Activated naive CD8-positive, alpha-beta T cell treated with anti-CD3 and anti-CD28 coated beads, Interleukin-2, amount 50 U/mL, for 16 hours (primary cell): ENCODE results near the gene SCYL1.

Source experiments
- DNase-seq: peaks from one replicate; pipeline ENCODE4 v3.0.0-alpha.2; 2020; ENCODE audit warnings: low read depth, low spot score

The SCYL1 gene

DNA sequence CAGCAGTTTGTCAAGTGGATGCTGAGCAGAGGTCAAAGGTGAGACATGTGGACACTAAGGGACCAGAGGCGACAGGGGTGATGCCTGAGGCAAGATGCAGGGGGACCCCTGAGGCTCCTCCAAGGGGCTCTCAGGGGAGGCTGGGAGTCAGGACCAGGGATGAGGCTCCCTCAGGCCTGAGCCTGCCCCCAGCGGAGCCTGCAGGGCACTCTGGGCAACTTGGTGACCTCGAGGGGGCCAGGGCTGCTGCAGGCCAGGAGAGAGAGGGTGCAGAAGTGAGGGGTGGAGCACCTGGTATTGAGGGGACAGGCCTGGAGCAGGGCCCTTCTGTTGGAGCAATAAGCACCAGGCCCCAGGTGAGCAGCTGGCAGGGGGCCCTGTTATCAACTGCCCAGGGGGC is 57.0 kb downstream of the SCYL1 start:
- no peak for DNase-seq

DNA sequence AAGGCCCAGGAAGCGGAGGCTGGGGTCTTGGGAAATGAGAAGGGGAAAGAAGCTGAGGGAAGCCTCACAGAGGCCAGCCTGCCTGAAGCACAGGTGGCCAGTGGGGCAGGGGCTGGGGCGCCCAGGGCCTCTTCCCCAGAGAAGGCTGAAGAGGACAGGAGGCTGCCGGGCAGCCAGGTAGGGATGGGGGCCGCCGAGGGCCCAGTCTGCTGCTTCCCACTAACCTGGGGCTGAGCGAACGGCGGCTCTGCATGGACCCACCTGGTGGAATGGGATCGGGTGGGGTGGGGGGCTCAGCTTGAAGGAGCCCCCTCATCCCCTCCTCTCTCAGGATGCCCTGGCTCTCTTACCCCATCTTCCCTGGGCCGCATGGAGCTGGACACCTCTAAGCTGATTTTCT is 58.7 kb downstream of the SCYL1 start:
- no peak for DNase-seq

DNA sequence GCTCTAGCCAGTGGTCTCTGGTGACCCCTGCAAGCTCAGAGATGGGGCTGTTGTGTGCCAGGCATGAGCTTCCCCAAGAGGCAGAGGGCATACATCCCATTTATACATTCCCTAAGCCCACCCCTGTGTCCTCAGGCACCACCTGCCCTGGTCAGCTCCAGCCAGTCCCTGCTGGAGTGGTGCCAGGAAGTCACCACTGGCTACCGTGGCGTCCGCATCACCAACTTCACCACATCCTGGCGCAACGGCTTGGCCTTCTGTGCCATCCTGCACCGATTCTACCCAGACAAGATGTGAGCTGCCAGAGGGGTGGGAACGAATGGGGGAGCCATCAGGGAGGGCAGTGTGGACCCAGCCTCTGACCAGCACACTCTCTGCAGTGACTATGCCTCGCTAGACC is 59.2 kb downstream of the SCYL1 start:
- no peak for DNase-seq

DNA sequence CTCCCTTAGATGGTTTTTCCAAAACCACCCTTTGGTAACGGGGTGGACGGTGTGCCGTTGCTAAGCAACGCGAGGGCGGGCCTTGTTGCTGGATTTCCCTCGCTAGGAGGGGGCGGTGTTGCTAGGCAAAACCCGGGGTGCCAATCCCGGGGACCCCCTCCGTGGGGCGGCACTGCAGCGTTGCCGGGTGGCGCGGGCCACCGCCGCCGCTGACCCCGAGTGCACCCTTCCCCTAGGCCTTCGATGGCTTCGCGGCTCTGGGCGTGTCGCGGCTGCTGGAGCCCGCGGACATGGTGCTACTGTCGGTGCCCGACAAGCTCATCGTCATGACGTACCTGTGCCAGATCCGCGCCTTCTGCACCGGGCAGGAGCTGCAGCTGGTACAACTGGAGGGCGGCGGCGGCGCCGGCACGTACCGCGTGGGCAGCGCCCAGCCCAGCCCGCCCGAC is 59.9 kb downstream of the SCYL1 start:
- DNase-seq = no peak

DNA sequence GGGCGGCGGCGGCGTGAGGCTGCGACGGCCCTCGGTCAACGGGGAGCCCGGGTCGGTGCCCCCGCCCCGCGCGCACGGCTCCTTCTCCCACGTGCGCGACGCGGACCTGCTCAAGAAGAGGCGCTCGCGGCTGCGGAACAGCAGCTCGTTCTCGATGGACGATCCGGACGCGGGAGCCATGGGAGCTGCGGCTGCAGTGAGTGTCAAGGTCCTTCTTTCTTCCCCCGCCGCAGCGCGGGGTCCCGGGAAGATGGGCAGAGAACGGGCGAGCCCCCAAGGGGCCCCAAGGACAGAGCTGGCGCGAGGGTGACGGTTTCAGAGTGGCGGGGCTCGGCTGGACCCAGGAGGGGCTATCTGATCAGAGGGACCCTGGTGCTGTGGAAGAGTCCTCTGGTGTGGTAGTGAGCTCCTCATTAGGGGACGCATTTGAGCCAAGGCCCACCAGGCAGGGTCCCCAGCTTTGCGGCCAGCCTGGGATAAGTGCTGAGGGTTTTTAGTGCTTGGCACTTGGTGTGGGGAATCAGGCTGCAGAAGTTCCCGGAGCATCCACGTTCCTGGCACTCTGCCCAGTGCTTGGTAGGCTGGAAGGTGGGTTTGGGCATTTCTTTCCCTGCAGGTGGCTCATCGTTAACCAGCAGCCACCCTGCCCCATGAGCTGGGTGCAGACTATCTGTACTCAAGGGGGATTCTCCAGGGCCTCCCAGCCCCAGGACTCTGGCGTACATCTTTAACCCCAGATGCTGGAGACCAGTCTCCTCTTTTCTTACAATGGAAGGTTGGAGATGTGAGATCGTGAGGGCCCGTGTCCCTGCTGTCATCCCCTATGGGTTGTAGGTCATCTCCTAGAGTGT is 60.7 kb downstream of the SCYL1 start:
- DNase-seq = no peak

DNA sequence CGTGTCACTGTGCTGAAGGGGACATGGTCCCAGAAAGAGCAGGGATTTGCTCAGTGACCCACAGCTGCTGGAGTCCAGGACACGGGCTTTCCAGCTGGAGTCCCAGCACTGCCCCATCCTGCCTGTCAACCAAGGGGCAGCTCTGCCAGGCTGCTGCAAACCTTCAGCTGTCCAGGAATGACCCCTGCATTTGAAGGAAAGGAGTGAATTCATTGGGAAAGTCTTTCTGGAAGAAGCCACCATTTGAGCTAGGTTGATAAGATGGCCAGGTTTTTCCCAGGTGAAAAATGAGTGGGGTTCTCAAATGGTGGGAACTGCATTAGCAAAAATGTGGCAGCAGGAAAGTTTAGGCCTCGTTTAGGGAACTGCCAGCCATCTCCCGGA is 61.4 kb downstream of the SCYL1 start:
- no peak for DNase-seq

DNA sequence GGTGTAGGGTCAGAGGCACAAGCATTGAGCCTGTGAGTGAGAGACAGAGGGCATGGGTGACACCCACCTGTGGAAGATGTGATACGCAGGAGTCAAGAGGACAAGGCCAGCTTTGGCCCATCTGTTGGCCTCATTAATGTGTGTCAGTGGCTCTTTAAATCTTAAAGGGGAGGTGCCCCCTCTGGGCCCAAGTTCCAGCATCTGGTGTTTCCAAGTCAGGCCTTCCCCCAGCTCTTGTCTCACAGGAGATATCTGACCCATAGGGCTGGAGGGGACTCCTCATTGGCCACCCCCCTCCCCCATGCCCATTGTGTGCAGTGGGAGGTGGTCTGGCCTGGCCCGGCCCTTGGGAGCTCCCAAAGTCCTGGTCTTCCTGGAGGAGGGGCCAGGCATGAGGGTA is 61.8 kb downstream of the SCYL1 start:
- DNase-seq = no peak
